ENCODE measurements around the gene IAH1.

Gene IAH1

DNA sequence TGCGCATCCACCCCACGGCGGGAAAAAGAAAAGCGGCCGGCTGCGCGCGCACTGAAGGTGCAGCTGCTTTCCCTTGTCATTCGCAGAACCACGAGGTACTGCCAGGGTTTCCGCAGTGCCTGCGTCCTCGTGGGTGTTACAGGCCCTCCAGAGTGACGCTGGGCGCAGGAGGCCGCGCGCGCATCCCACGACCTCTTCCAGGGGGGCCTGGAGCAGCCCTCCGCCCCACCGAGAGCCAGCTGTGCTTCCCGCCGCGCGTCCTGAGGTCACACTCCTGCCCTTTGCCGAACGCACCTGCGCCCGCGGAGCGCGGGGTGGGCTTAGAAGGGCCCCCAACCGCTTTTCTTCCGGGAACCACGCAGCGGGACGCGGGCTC is 378 bp upstream of the IAH1 start:
- H3K27ac ChIP-seq (ENCODE audit: low read length), result no peak overlapping the region
- H3K27me3 ChIP-seq (ENCODE audit: low read depth, low read length), result no peaks in the 10 kb centered on the region
- H3K4me1 ChIP-seq (ENCODE audit: control insufficient read depth in 1 of 2, insufficient read depth in 2 of 2, low read length in 2 of 2), result peaks cover 0 to 16% of the 10 kb centered on the region in 2 donors
- H3K4me3 ChIP-seq (ENCODE audit: low read depth in 1 of 2, low read length in 2 of 2), result peak overlapping the region; percentile 69 to 79
- peaks cover 4 to 7% of the 10 kb centered on the region in 2 donors for H3K36me3 ChIP-seq (ENCODE audit: control insufficient read depth in 1 of 2, insufficient read depth in 2 of 2, low read length in 2 of 2)
- no peaks in the 10 kb centered on the region for H3K9me3 ChIP-seq (ENCODE audit: control insufficient read depth in 1 of 2, low read length in 2 of 2)

DNA sequence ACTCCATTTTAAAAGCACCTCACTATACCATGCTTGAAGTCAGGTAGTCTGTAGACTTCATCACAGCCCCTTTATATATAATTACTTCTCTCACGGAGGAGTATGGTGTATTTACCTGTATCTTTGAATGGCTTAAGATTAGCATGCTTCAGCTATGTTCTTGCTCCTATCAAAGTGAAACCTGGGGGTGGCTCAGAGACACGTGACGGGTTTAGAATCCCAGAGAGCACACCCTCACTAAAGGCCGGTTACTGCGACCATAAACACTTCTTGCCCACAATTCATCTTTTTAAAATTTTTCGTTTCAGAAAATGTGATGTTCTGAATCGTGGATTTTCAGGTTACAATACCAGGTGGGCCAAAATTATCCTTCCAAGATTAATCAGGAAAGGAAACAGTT is 3.6 kb downstream of the IAH1 start:
- peaks cover 0 to 16% of the 10 kb centered on the region in 2 donors for H3K4me1 ChIP-seq (ENCODE audit: control insufficient read depth in 1 of 2, insufficient read depth in 2 of 2, low read length in 2 of 2)
- no peaks in the 10 kb centered on the region for H3K9me3 ChIP-seq (ENCODE audit: control insufficient read depth in 1 of 2, low read length in 2 of 2)
- peaks cover 20 to 30% of the 10 kb centered on the region in 2 donors for H3K36me3 ChIP-seq (ENCODE audit: control insufficient read depth in 1 of 2, insufficient read depth in 2 of 2, low read length in 2 of 2)
- no peak overlapping the region for H3K4me3 ChIP-seq (ENCODE audit: low read depth in 1 of 2, low read length in 2 of 2)
- no peaks in the 10 kb centered on the region for H3K27me3 ChIP-seq (ENCODE audit: low read depth, low read length)
- no peak overlapping the region for H3K27ac ChIP-seq (ENCODE audit: low read length)

DNA sequence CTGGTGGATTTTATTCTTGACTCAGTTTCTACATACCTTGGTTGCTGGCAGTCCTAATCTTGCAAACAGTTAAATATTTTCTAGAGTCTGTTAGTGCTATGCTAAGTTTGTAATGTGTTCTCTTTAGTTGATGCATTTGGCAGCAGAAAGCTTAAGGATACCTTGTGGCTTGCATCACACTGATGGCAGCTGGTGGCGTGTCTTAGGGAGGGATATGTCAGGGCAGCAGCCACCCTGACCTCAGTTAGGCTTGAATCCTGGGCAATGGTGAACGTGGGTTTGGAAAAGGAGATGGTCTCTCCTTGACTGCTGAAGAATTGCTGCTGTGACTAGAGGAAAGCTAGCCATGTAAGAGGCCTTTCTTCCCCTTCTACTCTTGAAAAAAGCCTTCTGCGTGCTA is 4.2 kb downstream of the IAH1 start:
- H3K27ac ChIP-seq (ENCODE audit: low read length), result no peak overlapping the region

DNA sequence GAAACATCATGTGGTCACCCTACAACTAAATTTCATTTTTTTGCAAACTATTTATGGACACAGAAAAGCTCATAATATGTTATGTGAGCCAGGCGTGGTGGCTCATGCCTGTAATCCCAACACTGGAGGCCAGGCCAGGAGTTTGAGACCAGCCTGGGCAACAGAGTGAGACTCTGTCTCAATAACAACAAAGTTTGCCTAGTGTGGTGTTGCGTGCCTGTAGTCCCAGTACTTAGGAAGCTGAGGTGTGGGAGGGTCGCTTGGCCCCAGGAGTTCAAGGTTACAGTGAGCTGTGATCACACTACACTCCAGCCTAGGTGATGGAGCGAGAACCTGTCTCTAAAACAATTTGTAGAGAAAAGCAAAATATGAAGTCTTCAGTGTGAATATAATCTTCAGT is 5.8 kb downstream of the IAH1 start:
- H3K27ac ChIP-seq (ENCODE audit: low read length), result no peak overlapping the region
- peaks cover 43 to 52% of the 10 kb centered on the region in 2 donors for H3K36me3 ChIP-seq (ENCODE audit: control insufficient read depth in 1 of 2, insufficient read depth in 2 of 2, low read length in 2 of 2)
- peaks cover 0 to 10% of the 10 kb centered on the region in 2 donors for H3K4me1 ChIP-seq (ENCODE audit: control insufficient read depth in 1 of 2, insufficient read depth in 2 of 2, low read length in 2 of 2)

More for the DNA sequence above, 4.2 kb downstream of the IAH1 start:
- Histone ChIP-seq H3K27me3 (ENCODE audit: low read depth, low read length) (no peaks in the 10 kb centered on the region), H3K4me1 (ENCODE audit: control insufficient read depth in 1 of 2, insufficient read depth in 2 of 2, low read length in 2 of 2) (peaks cover 0 to 12% of the 10 kb centered on the region in 2 donors), H3K9me3 (ENCODE audit: control insufficient read depth in 1 of 2, low read length in 2 of 2) (no peaks in the 10 kb centered on the region), H3K4me3 (ENCODE audit: low read depth in 1 of 2, low read length in 2 of 2) (no peak overlapping the region), H3K36me3 (ENCODE audit: control insufficient read depth in 1 of 2, insufficient read depth in 2 of 2, low read length in 2 of 2) (peaks cover 26 to 36% of the 10 kb centered on the region in 2 donors)

DNA sequence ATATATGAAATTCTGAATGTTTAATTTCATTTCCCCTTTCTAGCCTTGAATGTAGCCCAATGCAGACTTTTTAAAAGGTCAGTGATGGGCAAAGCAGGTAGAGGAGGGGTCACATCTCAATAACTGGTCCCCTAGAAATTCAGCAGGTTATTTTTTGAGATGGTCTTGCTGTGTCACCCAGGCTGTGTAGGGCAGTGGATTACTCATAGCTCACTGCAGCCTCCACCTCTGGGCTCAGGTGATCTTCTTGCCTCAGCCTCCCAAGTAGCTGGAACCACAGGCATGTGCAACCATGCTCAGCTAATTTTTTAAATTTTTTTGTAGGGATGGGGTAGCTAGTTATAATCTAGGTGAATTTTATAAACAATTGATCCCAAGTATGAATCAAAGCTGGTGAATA is 8.8 kb downstream of the IAH1 start:
- Histone ChIP-seq H3K9me3 (ENCODE audit: control insufficient read depth in 1 of 2, low read length in 2 of 2) (no peaks in the 10 kb centered on the region), H3K27ac (ENCODE audit: low read length) (no peak overlapping the region), H3K4me1 (ENCODE audit: control insufficient read depth in 1 of 2, insufficient read depth in 2 of 2, low read length in 2 of 2) (no peaks in the 10 kb centered on the region), H3K36me3 (ENCODE audit: control insufficient read depth in 1 of 2, insufficient read depth in 2 of 2, low read length in 2 of 2) (peaks cover 66 to 81% of the 10 kb centered on the region in 2 donors), H3K27me3 (ENCODE audit: low read depth, low read length) (no peaks in the 10 kb centered on the region), H3K4me3 (ENCODE audit: low read depth in 1 of 2, low read length in 2 of 2) (no peak overlapping the region)

More for the DNA sequence above, 5.8 kb downstream of the IAH1 start:
- H3K4me3 ChIP-seq (ENCODE audit: low read depth in 1 of 2, low read length in 2 of 2), result no peak overlapping the region
- no peaks in the 10 kb centered on the region for H3K9me3 ChIP-seq (ENCODE audit: control insufficient read depth in 1 of 2, low read length in 2 of 2)
- no peaks in the 10 kb centered on the region for H3K27me3 ChIP-seq (ENCODE audit: low read depth, low read length)

DNA sequence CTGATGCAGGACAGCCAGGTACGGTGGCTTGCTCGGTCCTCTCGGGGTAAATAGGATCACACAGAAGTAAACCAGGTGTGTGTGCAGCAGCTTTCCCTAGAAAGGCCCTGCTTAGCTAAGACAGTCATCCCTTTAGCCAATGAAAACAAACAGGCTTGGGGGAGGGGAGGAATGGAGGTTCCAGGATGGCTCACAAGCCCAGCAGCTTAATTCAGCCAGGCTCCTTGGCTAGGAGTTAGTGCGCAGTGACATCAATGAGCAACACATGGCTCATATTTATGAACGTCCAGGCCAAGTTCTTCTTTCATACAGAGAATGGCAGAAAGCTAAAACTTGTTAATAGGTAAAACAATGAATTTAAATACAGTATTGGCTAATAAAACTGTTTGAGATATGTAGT is 10.2 kb downstream of the IAH1 start:
- H3K9me3 ChIP-seq (ENCODE audit: control insufficient read depth in 1 of 2, low read length in 2 of 2), result no peaks in the 10 kb centered on the region
- H3K4me1 ChIP-seq (ENCODE audit: control insufficient read depth in 1 of 2, insufficient read depth in 2 of 2, low read length in 2 of 2), result no peaks in the 10 kb centered on the region
- no peak overlapping the region for H3K27ac ChIP-seq (ENCODE audit: low read length)
- no peak overlapping the region for H3K4me3 ChIP-seq (ENCODE audit: low read depth in 1 of 2, low read length in 2 of 2)
- H3K27me3 ChIP-seq (ENCODE audit: low read depth, low read length), result no peaks in the 10 kb centered on the region
- H3K36me3 ChIP-seq (ENCODE audit: control insufficient read depth in 1 of 2, insufficient read depth in 2 of 2, low read length in 2 of 2), result peaks cover 79 to 96% of the 10 kb centered on the region in 2 donors

DNA sequence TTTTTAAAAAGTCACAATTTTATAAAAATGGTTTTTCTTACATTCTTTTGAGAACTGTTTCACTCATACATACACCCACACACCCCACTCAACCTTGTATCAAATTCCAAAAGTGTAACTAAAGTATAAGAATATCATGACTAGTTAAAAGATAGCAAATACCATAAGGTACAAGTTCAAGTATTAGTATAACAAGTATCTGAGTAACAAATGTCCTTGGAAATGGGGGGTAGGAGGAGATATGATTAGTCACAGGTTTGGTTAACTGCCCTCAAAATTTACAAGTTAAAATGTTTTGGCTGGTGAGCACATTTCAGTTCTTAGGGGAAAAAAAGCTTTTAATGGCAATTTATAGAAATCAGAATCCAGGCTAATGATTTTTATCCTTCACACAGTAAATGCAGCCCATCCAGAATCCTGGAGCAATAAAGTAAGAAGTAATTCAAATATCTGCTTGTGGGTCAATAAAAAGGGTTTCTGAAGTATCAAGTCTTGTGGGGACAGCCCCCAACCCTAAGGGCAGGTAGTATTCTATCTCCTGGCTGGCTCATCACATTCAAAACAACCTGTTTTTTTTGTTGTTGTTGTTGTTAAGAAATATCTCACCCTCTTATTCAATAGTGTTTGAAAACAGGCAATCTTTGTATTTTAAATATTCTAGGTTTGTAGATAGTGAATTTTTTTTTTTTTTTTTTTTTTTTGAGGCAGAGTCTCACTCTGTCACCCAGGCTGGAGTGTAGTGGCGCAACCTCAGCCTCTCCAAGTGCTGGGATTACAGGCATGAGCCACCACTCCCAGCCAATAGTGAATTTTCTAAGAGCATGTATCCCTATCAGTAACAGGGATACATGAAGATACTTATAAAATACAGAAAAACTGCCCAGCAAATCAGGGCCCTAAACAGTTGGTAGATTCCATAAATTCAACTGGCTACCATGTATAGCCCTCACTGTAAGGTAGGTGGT is 14.5 kb downstream of the IAH1 start:
- Histone ChIP-seq H3K27ac (ENCODE audit: low read length) (no peak overlapping the region), H3K27me3 (ENCODE audit: low read depth, low read length) (no peaks in the 10 kb centered on the region)

DNA sequence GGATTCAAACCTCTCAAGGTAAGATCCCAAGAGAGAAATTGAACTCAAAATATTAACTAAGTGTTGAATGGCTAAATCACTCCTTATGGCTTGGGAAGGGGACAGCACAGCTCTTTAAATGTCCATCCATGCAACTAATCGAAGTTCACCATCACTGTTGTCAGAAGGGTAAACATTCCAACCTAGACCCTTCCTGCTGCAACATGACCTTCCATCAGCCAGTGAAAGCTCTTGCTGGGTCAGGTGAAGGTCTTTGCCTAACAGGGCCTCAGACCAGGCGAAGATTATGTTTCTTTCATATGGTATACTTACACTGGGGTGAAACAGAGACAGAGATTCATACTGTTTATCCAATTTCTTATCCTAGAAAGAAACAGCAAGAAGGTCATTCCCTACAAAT is 16.4 kb downstream of the IAH1 start:
- Histone ChIP-seq H3K4me1 (ENCODE audit: control insufficient read depth in 1 of 2, insufficient read depth in 2 of 2, low read length in 2 of 2) (no peaks in the 10 kb centered on the region), H3K9me3 (ENCODE audit: control insufficient read depth in 1 of 2, low read length in 2 of 2) (no peaks in the 10 kb centered on the region), H3K27ac (ENCODE audit: low read length) (no peak overlapping the region), H3K36me3 (ENCODE audit: control insufficient read depth in 1 of 2, insufficient read depth in 2 of 2, low read length in 2 of 2) (peaks cover 85 to 93% of the 10 kb centered on the region in 2 donors), H3K27me3 (ENCODE audit: low read depth, low read length) (no peaks in the 10 kb centered on the region), H3K4me3 (ENCODE audit: low read depth in 1 of 2, low read length in 2 of 2) (no peak overlapping the region)

More for the DNA sequence above, 14.5 kb downstream of the IAH1 start:
- H3K9me3 ChIP-seq (ENCODE audit: control insufficient read depth in 1 of 2, low read length in 2 of 2), result no peaks in the 10 kb centered on the region
- H3K36me3 ChIP-seq (ENCODE audit: control insufficient read depth in 1 of 2, insufficient read depth in 2 of 2, low read length in 2 of 2), result peaks cover 91 to 98% of the 10 kb centered on the region in 2 donors
- H3K4me3 ChIP-seq (ENCODE audit: low read depth in 1 of 2, low read length in 2 of 2), result no peak overlapping the region
- H3K4me1 ChIP-seq (ENCODE audit: control insufficient read depth in 1 of 2, insufficient read depth in 2 of 2, low read length in 2 of 2), result no peaks in the 10 kb centered on the region

DNA sequence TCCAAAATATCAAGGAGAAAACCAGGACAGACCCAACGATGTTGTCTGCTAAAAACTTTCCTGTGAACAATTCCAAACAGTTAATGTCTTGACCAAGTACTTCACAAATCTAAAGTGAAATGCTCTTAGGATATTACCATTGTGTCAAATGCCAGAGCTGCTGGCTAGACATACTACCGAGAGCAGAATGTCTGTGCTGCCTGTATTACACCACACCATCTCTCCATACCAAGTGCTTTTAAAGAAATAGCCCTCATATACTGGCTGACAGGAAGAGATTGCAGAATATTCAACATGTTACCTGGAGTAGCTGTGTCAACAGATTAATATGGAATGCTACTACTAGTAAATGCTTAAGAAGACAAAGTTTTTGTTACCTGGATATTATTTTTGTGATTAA is 18.6 kb downstream of the IAH1 start:
- no peaks in the 10 kb centered on the region for H3K27me3 ChIP-seq (ENCODE audit: low read depth, low read length)
- peaks cover 81 to 89% of the 10 kb centered on the region in 2 donors for H3K36me3 ChIP-seq (ENCODE audit: control insufficient read depth in 1 of 2, insufficient read depth in 2 of 2, low read length in 2 of 2)
- H3K9me3 ChIP-seq (ENCODE audit: control insufficient read depth in 1 of 2, low read length in 2 of 2), result no peaks in the 10 kb centered on the region
- H3K4me1 ChIP-seq (ENCODE audit: control insufficient read depth in 1 of 2, insufficient read depth in 2 of 2, low read length in 2 of 2), result no peaks in the 10 kb centered on the region
- H3K27ac ChIP-seq (ENCODE audit: low read length), result no peak overlapping the region
- H3K4me3 ChIP-seq (ENCODE audit: low read depth in 1 of 2, low read length in 2 of 2), result no peak overlapping the region

DNA sequence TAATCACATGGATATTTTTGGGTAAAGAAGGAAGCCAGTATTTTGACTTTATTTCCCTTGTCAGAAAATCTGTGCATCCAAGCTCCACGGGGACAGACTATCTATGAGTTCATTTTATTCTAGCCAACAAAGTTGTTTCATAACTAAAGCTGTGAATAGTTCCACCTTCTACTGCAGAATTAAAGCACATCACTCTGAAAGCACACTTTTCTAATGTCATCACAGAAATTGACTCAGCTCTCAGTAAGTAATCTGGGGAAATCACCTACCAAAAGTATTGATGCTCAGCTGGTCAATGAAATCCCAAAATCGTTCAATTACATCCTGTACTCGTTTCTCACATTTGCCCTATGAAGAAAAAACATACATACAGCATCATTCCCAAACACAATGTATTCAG is 19.1 kb downstream of the IAH1 start:
- no peak overlapping the region for H3K27ac ChIP-seq (ENCODE audit: low read length)

DNA sequence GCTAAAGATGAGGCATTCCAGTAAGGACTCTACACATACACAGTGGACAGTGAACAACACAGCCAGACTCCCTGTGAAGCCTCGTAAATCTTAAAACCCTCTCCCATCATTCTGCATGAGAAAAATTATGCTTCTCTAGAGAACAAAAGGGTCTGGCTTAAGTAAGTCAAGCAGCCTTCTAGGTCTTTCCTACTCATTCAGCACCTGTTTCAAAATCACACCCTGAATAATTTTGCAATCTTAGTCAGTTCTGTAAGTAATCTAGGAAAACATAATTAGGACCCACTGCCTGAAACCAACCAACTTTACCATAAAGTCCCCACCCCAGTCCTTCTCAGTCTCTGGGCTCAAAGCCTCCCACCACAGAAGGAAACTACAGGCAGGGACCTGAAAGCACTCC is 19.7 kb downstream of the IAH1 start:
- Histone ChIP-seq H3K4me3 (ENCODE audit: low read depth in 1 of 2, low read length in 2 of 2) (no peak overlapping the region), H3K27me3 (ENCODE audit: low read depth, low read length) (no peaks in the 10 kb centered on the region), H3K36me3 (ENCODE audit: control insufficient read depth in 1 of 2, insufficient read depth in 2 of 2, low read length in 2 of 2) (peaks cover 71 to 78% of the 10 kb centered on the region in 2 donors), H3K27ac (ENCODE audit: low read length) (no peak overlapping the region), H3K4me1 (ENCODE audit: control insufficient read depth in 1 of 2, insufficient read depth in 2 of 2, low read length in 2 of 2) (no peaks in the 10 kb centered on the region), H3K9me3 (ENCODE audit: control insufficient read depth in 1 of 2, low read length in 2 of 2) (no peaks in the 10 kb centered on the region)

More for the DNA sequence above, 19.1 kb downstream of the IAH1 start:
- Histone ChIP-seq H3K9me3 (ENCODE audit: control insufficient read depth in 1 of 2, low read length in 2 of 2) (no peaks in the 10 kb centered on the region), H3K36me3 (ENCODE audit: control insufficient read depth in 1 of 2, insufficient read depth in 2 of 2, low read length in 2 of 2) (peaks cover 76 to 84% of the 10 kb centered on the region in 2 donors), H3K4me3 (ENCODE audit: low read depth in 1 of 2, low read length in 2 of 2) (no peak overlapping the region), H3K4me1 (ENCODE audit: control insufficient read depth in 1 of 2, insufficient read depth in 2 of 2, low read length in 2 of 2) (no peaks in the 10 kb centered on the region), H3K27me3 (ENCODE audit: low read depth, low read length) (no peaks in the 10 kb centered on the region)

Data from muscle layer of duodenum (tissue), 2 donors.